ENCODE results near the gene RAB3C. TPM values are rescaled to one million over a fixed set of nuclear protein-coding genes. Genes with fewer than 3 reads are reported as not detected.
A peak's percentile ranks its signal among the peaks of the same experiment; 100 is the strongest.

Gene RAB3C
- polyA plus RNA-seq, 1 experiment = not detected

DNA sequence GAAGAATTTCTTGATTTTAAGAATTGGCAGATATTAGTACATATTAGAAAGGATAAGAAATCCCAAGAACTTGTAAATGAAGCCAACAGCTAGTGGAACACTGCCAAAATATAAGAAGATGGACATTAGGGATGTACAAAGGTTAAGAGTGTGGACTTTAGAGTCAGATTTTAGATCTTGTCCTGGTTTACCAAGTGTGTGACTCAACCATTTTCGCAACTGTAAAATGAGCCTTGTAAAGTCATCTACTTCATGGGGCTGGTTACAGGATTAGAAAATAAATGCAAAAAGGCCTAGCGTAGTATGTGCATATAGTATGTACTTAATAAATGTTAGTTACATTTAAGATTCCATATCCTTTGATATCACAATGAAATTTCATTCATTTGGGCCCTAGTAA, 260.0 kb downstream of the RAB3C start:
- no peak for DNase-seq (ENCODE audit: low read depth)
- Histone ChIP-seq H3K4me3 (ENCODE audit: low read depth, low read length) (no peak overlapping the region), H3K27me3 (ENCODE audit: control insufficient read depth, insufficient read depth, low read length) (peaks cover 1% of the 10 kb centered on the region; the same call in 1 of the 2 replicates), H3K36me3 (ENCODE audit: control insufficient read depth, insufficient read depth, low read length) (no peaks in the 10 kb centered on the region)
- CTCF ChIA-PET = no interaction called here
- TF ChIP-seq, protein P1, sequence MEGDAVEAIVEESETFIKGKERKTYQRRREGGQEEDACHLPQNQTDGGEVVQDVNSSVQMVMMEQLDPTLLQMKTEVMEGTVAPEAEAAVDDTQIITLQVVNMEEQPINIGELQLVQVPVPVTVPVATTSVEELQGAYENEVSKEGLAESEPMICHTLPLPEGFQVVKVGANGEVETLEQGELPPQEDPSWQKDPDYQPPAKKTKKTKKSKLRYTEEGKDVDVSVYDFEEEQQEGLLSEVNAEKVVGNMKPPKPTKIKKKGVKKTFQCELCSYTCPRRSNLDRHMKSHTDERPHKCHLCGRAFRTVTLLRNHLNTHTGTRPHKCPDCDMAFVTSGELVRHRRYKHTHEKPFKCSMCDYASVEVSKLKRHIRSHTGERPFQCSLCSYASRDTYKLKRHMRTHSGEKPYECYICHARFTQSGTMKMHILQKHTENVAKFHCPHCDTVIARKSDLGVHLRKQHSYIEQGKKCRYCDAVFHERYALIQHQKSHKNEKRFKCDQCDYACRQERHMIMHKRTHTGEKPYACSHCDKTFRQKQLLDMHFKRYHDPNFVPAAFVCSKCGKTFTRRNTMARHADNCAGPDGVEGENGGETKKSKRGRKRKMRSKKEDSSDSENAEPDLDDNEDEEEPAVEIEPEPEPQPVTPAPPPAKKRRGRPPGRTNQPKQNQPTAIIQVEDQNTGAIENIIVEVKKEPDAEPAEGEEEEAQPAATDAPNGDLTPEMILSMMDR (IDR thresholded peaks at IDR 0.05; ENCODE audit: insufficient read depth, low read depth, low read length) = no peak
- POLR2A ChIA-PET = no interaction called here

- no peak overlapping the region for H3K4me3 ChIP-seq (ENCODE audit: low read depth, low read length)
- TF ChIP-seq, protein P1 (IDR thresholded peaks at IDR 0.05; ENCODE audit: insufficient read depth, low read depth, low read length) = no peak
- H3K27me3 ChIP-seq (ENCODE audit: control insufficient read depth, insufficient read depth, low read length) = peaks cover 1% of the 10 kb centered on the region; the same call in 1 of the 2 replicates
- H3K36me3 ChIP-seq (ENCODE audit: control insufficient read depth, insufficient read depth, low read length) = no peaks in the 10 kb centered on the region
- ChIA-PET CTCF (interaction anchor here (0.6 kb wide), 1 partner anchor 81 kb away, joined by 4 read pairs; no protein-coding TSS in a partner anchor), POLR2A (no interaction called here)
- no peak for DNase-seq (ENCODE audit: low read depth)
Observed at GRCh38 chr5:58844395-58844794, 261.5 kb downstream of the RAB3C start.

GRCh38 chr5:58847041-58847440, 264.2 kb downstream of the RAB3C start:
- no peaks in the 10 kb centered on the region for H3K36me3 ChIP-seq (ENCODE audit: control insufficient read depth, insufficient read depth, low read length)
- no peak for DNase-seq (ENCODE audit: low read depth)
- H3K27me3 ChIP-seq (ENCODE audit: control insufficient read depth, insufficient read depth, low read length) = peaks cover 1% of the 10 kb centered on the region; the same call in 1 of the 2 replicates
- TF ChIP-seq, protein P1 (IDR thresholded peaks at IDR 0.05; ENCODE audit: insufficient read depth, low read depth, low read length) = no peak
- CTCF ChIA-PET = interaction anchor here (1.0 to 1.1 kb wide), 3 partner anchors 13 to 348 kb away, joined by 3 read pairs; no protein-coding TSS in a partner anchor
- POLR2A ChIA-PET = no interaction called here
- H3K4me3 ChIP-seq (ENCODE audit: low read depth, low read length) = no peak overlapping the region

- ChIA-PET CTCF (interaction anchor here (1.0 to 2.1 kb wide), 8 partner anchors 8 to 372 kb away, joined by 3 to 9 read pairs (median 4); no protein-coding TSS in a partner anchor), POLR2A (no interaction called here)
- H3K36me3 ChIP-seq (ENCODE audit: control insufficient read depth, insufficient read depth, low read length) = no peaks in the 10 kb centered on the region
- TF ChIP-seq, protein P1 (IDR thresholded peaks at IDR 0.05; ENCODE audit: insufficient read depth, low read depth, low read length) = no peak
- no peak overlapping the region for H3K4me3 ChIP-seq (ENCODE audit: low read depth, low read length)
- no peak for DNase-seq (ENCODE audit: low read depth)
- peaks cover 1% of the 10 kb centered on the region; the same call in 1 of the 2 replicates for H3K27me3 ChIP-seq (ENCODE audit: control insufficient read depth, insufficient read depth, low read length)
Observed at GRCh38 chr5:58849223-58849622, 266.3 kb downstream of the RAB3C start.

- CTCF ChIA-PET = interaction anchor here (0.7 to 2.1 kb wide), 9 partner anchors 9 to 373 kb away, joined by 3 to 9 read pairs (median 4); no protein-coding TSS in a partner anchor
Observed at GRCh38 chr5:58849921-58850667, 267.2 kb downstream of the RAB3C start.

More at GRCh38 chr5:58849921-58850667, 267.2 kb downstream of the RAB3C start:
- Histone ChIP-seq H3K36me3 (ENCODE audit: control insufficient read depth, insufficient read depth, low read length) (no peaks in the 10 kb centered on the region), H3K27me3 (ENCODE audit: control insufficient read depth, insufficient read depth, low read length) (no peaks in the 10 kb centered on the region), H3K4me3 (ENCODE audit: low read depth, low read length) (no peak overlapping the region)
- POLR2A ChIA-PET = no interaction called here
- TF ChIP-seq, protein P1 (IDR thresholded peaks at IDR 0.05; ENCODE audit: insufficient read depth, low read depth, low read length) = peak; percentile 41; the same call in 1 of the 2 replicates
- DNase-seq (ENCODE audit: low read depth) = no peak
